DMS153 (cell line): ENCODE data around the gene GMDS.

Experiments used
- DNase-seq: peaks from one replicate; lab custom pipeline; 2025; lab: John Stamatoyannopoulos, UW

GMDS gene

GRCh38 chr6:1590580-1590979, 654.8 kb downstream of the GMDS start:
- DNase-seq: no peak

- DNase-seq: no peak
These were observed 656.2 kb downstream of the GMDS start for GRCh38 chr6:1589208-1589607.

- no peak for DNase-seq
These were observed 657.4 kb downstream of the GMDS start for GRCh38 chr6:1587977-1588376.

GRCh38 chr6:1587546-1587945, 657.9 kb downstream of the GMDS start:
- no peak for DNase-seq

- no peak for DNase-seq
These were observed 658.4 kb downstream of the GMDS start for GRCh38 chr6:1586861-1587450.

GRCh38 chr6:1586256-1586655, 659.1 kb downstream of the GMDS start:
- DNase-seq: no peak

GRCh38 chr6:1585669-1586049, 659.7 kb downstream of the GMDS start:
- no peak for DNase-seq

- DNase-seq: no peak
These were observed 660.3 kb downstream of the GMDS start for GRCh38 chr6:1584996-1585668.

- DNase-seq: no peak
These were observed 661.3 kb downstream of the GMDS start for GRCh38 chr6:1584146-1584545.

- no peak for DNase-seq
These were observed 664.0 kb downstream of the GMDS start for GRCh38 chr6:1581120-1581991.

GRCh38 chr6:1580585-1580984, 664.8 kb downstream of the GMDS start:
- no peak for DNase-seq

- DNase-seq: no peak
These were observed 665.3 kb downstream of the GMDS start for GRCh38 chr6:1580109-1580508.

- no peak for DNase-seq
These were observed 666.3 kb downstream of the GMDS start for GRCh38 chr6:1579096-1579495.

GRCh38 chr6:1577896-1578745, 667.3 kb downstream of the GMDS start:
- no peak for DNase-seq

GRCh38 chr6:1577146-1577680, 668.2 kb downstream of the GMDS start:
- DNase-seq: no peak

- no peak for DNase-seq
These were observed 668.7 kb downstream of the GMDS start for GRCh38 chr6:1576711-1577110.

- DNase-seq: no peak
These were observed 669.2 kb downstream of the GMDS start for GRCh38 chr6:1576166-1576565.

- DNase-seq: no peak
These were observed 670.0 kb downstream of the GMDS start for GRCh38 chr6:1575210-1576041.

- no peak for DNase-seq
These were observed 670.6 kb downstream of the GMDS start for GRCh38 chr6:1574890-1575209.

- no peak for DNase-seq
These were observed 671.2 kb downstream of the GMDS start for GRCh38 chr6:1574083-1574761.
